GM19099 (cell line): ENCODE results near the gene KIF13A.

Experiments
- POLR2A ChIP-seq: IDR thresholded peaks from 3 replicates; pipeline ENCODE4 v1.6.1; 2011; ENCODE audit warnings: low read depth; ENCODE audit not compliant: insufficient read length; ENCODE audit errors: extremely low read depth

The KIF13A gene

GRCh38 chr6:18004256-18004985 is 17.0 kb upstream of the KIF13A start:
- no peak for TF ChIP-seq POLR2A

GRCh38 chr6:17999425-17999824 is 12.0 kb upstream of the KIF13A start:
- TF ChIP-seq POLR2A = no peak

- TF ChIP-seq POLR2A = no peak
Measured at GRCh38 chr6:17998442-17998841, 11.0 kb upstream of the KIF13A start.

GRCh38 chr6:17998003-17998402 is 10.6 kb upstream of the KIF13A start:
- no peak for TF ChIP-seq POLR2A

- TF ChIP-seq POLR2A = no peak
Measured at GRCh38 chr6:17995414-17995813, 8.0 kb upstream of the KIF13A start.

GRCh38 chr6:17994019-17994418 is 6.6 kb upstream of the KIF13A start:
- TF ChIP-seq POLR2A = no peak

GRCh38 chr6:17988422-17988944 is 1.0 kb upstream of the KIF13A start:
- no peak for TF ChIP-seq POLR2A

GRCh38 chr6:17987697-17988421 is 424 bp upstream of the KIF13A start:
- no peak for TF ChIP-seq POLR2A

GRCh38 chr6:17986656-17987446 is 584 bp downstream of the KIF13A start:
- TF ChIP-seq POLR2A = no peak

- TF ChIP-seq POLR2A = no peak
Measured at GRCh38 chr6:17985934-17986655, 1.3 kb downstream of the KIF13A start.

- no peak for TF ChIP-seq POLR2A
Measured at GRCh38 chr6:17984812-17985670, 2.4 kb downstream of the KIF13A start.

GRCh38 chr6:17984399-17984798 is 3.0 kb downstream of the KIF13A start:
- TF ChIP-seq POLR2A = no peak

- TF ChIP-seq POLR2A = no peak
Measured at GRCh38 chr6:17983730-17984129, 3.7 kb downstream of the KIF13A start.

- no peak for TF ChIP-seq POLR2A
Measured at GRCh38 chr6:17980329-17980728, 7.1 kb downstream of the KIF13A start.
